NCI-H446 (cell line): ENCODE results near the gene CXCL9.
"Not testable (repeated sequence)": the region's sequence is repeated elsewhere in the genome, so short reads cannot be mapped to it uniquely, and the experiment has no call there.

Source experiments
- DNase-seq, 2 experiments: peaks; one replicate each; lab custom pipeline; 2025; lab: John Stamatoyannopoulos, UW

CXCL9 gene

GRCh38 chr4:75954811-75955210, 52.5 kb downstream of the CXCL9 start:
- not testable (repeated sequence) for DNase-seq

DNA sequence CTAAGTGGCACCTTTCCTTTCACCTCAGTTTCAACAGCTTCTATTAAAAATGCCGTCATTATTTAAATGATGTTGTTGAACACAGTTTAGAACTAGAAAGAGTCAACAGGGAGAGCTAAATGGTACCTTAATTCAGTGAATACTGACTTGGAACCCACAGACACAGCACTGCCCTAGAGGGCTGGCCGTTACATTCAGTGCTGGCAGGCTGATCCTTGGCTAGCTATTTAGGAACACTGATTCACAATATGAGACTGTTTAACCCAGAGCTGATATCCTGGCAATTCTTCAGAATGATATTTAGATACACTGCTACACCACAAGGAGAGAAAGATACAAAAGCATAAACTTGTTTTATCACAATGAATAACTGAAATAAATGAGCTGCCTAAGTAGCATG, 53.8 kb downstream of the CXCL9 start:
- no peak for DNase-seq
